ENCODE results near the gene INPPL1.

DNA sequence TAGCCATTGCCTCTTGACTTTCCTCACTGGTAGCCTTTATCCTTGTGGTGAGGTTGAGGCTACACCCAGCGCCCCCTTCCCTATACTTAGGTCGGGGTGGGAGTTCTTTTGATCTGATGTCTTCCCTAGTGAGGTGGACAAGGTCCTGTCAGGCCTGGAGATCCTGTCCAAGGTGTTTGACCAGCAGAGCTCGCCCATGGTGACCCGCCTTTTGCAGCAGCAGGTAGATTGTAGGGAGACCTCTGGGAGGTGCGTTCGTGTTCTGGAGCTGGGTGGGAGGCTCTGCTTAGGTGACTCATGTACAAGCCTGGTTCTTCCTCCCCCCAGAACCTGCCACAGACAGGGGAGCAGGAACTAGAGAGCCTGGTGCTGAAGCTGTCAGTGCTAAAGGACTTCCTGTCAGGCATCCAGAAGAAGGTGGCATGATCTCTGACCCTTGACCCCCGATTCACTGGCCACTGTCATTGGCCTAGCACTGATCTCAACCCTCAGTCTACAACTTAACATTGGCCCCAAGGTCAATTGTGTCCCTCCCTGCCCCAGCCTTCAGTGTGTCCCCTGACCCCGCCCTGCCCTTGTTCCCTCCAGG is 4.9 kb downstream of the INPPL1 start:
- TF ChIP-seq, protein P1, sequence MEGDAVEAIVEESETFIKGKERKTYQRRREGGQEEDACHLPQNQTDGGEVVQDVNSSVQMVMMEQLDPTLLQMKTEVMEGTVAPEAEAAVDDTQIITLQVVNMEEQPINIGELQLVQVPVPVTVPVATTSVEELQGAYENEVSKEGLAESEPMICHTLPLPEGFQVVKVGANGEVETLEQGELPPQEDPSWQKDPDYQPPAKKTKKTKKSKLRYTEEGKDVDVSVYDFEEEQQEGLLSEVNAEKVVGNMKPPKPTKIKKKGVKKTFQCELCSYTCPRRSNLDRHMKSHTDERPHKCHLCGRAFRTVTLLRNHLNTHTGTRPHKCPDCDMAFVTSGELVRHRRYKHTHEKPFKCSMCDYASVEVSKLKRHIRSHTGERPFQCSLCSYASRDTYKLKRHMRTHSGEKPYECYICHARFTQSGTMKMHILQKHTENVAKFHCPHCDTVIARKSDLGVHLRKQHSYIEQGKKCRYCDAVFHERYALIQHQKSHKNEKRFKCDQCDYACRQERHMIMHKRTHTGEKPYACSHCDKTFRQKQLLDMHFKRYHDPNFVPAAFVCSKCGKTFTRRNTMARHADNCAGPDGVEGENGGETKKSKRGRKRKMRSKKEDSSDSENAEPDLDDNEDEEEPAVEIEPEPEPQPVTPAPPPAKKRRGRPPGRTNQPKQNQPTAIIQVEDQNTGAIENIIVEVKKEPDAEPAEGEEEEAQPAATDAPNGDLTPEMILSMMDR (IDR thresholded peaks at IDR 0.05 in 8 of 11, conservative IDR thresholded peaks at IDR 0.05 in 3 of 11), result no peak
- no peak for TF ChIP-seq POLR2AphosphoS5 (IDR thresholded peaks at IDR 0.05)
- no peak for TF ChIP-seq POLR2A (IDR thresholded peaks at IDR 0.05)
